ENCODE measurements around the gene HBP1.

DNA sequence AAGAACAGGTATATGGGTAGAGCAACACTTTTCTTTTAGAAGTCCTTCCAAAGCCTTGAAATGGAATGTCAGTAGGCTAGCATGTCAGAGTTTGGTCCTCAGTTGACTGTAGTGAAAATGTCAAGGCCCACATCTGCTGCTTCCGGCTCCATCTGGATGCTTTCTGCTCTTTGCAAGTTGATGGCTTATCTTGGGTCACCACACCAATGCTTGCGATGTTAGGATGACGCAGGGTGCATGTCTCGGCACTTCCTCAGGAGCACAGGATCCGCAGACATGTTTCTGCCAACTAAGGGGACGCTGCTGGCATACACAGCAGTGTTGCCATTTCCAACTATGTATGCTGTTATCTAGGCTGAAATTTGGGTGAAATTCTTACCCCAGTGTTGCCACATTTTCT, 14.0 kb upstream of the HBP1 start:
- no peak for TF ChIP-seq JUN (IDR thresholded peaks at IDR 0.05; ENCODE audit: low read depth, low read length)
- TF ChIP-seq EZH2 (IDR thresholded peaks at IDR 0.05; ENCODE audit: low read depth, low read length, severe bottlenecking), result no peak
- TF ChIP-seq, protein P1, sequence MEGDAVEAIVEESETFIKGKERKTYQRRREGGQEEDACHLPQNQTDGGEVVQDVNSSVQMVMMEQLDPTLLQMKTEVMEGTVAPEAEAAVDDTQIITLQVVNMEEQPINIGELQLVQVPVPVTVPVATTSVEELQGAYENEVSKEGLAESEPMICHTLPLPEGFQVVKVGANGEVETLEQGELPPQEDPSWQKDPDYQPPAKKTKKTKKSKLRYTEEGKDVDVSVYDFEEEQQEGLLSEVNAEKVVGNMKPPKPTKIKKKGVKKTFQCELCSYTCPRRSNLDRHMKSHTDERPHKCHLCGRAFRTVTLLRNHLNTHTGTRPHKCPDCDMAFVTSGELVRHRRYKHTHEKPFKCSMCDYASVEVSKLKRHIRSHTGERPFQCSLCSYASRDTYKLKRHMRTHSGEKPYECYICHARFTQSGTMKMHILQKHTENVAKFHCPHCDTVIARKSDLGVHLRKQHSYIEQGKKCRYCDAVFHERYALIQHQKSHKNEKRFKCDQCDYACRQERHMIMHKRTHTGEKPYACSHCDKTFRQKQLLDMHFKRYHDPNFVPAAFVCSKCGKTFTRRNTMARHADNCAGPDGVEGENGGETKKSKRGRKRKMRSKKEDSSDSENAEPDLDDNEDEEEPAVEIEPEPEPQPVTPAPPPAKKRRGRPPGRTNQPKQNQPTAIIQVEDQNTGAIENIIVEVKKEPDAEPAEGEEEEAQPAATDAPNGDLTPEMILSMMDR (IDR thresholded peaks at IDR 0.05; ENCODE audit: control extremely low read depth in 1 of 3, insufficient read depth in 1 of 3, low read depth in 1 of 3, low read length in 3 of 3), result no peak
- TF ChIP-seq SRF (IDR thresholded peaks at IDR 0.05; ENCODE audit: low read depth, low read length), result no peak
- no peak for TF ChIP-seq SAP30 (IDR thresholded peaks at IDR 0.05; ENCODE audit: insufficient read depth, insufficient replicate concordance, low read length)
- no peak for TF ChIP-seq SUZ12 (IDR thresholded peaks at IDR 0.05; ENCODE audit: low read length)
- TF ChIP-seq SIX5 (IDR thresholded peaks at IDR 0.05; ENCODE audit: low read depth, low read length), result no peak
- no peak for TF ChIP-seq HDAC6 (IDR thresholded peaks at IDR 0.05; ENCODE audit: low read depth, low read length)

Measured in H1 (cell line).